SK-N-SH treated with all-trans-retinoic acid at 6 μM for 48 hours (cell line): ENCODE measurements around the gene LAIR2.

ENCODE experiments used
- ARNTL ChIP-seq: fragments of 450-650 bp; formaldehyde crosslinking; IDR thresholded peaks from 2 replicates; pipeline ENCODE4 v1.5.0; 2020; ENCODE audit warnings: low read depth, mild to moderate bottlenecking, moderate library complexity, borderline replicate concordance
- CREB5 ChIP-seq: fragments of 250-450 bp; sonication (Bioruptor Pico); IDR thresholded peaks from 2 replicates; pipeline ENCODE4 v1.5.1; 2020; ENCODE audit warnings: low read depth, mild to moderate bottlenecking, moderate library complexity
- CSDC2 ChIP-seq: fragments of 250-450 bp; sonication (Bioruptor Pico); IDR thresholded peaks from 2 replicates; pipeline ENCODE4 v1.5.0; 2020; ENCODE audit warnings: mild to moderate bottlenecking, moderate library complexity
- GLIS3 ChIP-seq: fragments of 250-450 bp; sonication (Bioruptor Pico); IDR thresholded peaks from 2 replicates; pipeline ENCODE4 v1.5.0; 2020; ENCODE audit warnings: mild to moderate bottlenecking, moderate library complexity
- ZFP3 ChIP-seq: fragments of 250-450 bp; sonication (Bioruptor Pico); IDR thresholded peaks from 2 replicates; pipeline ENCODE4 v1.5.0; 2020; ENCODE audit warnings: mild to moderate bottlenecking, moderate library complexity
- ZFP30 ChIP-seq: fragments of 450-650 bp; formaldehyde crosslinking; IDR thresholded peaks from 2 replicates; pipeline ENCODE4 v1.5.0; 2022; ENCODE audit warnings: mild to moderate bottlenecking, moderate library complexity
- ZNF70 ChIP-seq: fragments of 450-650 bp; formaldehyde crosslinking; IDR thresholded peaks from 2 replicates; pipeline ENCODE4 v1.5.0; 2020; ENCODE audit warnings: mild to moderate bottlenecking, moderate library complexity
- TF ChIP-seq, protein P1 (sequence below): fragments of 250-450 bp; sonication (Bioruptor Pico); IDR thresholded peaks from 2 replicates; pipeline ENCODE4 v1.8.0; 2020; ENCODE audit warnings: mild to moderate bottlenecking, moderate library complexity, borderline replicate concordance

- TF ChIP-seq ZNF70 (no peak), ARNTL (CRISPR knock-in tag) (no peak), CREB5 (CRISPR knock-in tag) (no peak), CSDC2 (no peak), GLIS3 (no peak), ZFP30 (CRISPR knock-in tag) (no peak), ZFP3 (CRISPR knock-in tag) (no peak)
- TF ChIP-seq, protein P1, sequence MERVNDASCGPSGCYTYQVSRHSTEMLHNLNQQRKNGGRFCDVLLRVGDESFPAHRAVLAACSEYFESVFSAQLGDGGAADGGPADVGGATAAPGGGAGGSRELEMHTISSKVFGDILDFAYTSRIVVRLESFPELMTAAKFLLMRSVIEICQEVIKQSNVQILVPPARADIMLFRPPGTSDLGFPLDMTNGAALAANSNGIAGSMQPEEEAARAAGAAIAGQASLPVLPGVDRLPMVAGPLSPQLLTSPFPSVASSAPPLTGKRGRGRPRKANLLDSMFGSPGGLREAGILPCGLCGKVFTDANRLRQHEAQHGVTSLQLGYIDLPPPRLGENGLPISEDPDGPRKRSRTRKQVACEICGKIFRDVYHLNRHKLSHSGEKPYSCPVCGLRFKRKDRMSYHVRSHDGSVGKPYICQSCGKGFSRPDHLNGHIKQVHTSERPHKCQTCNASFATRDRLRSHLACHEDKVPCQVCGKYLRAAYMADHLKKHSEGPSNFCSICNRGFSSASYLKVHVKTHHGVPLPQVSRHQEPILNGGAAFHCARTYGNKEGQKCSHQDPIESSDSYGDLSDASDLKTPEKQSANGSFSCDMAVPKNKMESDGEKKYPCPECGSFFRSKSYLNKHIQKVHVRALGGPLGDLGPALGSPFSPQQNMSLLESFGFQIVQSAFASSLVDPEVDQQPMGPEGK (CRISPR knock-in tag) = no peak
Measured at GRCh38 chr19:54521022-54521859, 18.6 kb downstream of the LAIR2 start.
